Esophagus squamous epithelium (tissue), 5 donors: ENCODE data around the gene ASB14. TPM values are rescaled to one million over a fixed set of nuclear protein-coding genes. Genes with fewer than 3 reads are reported as not detected.
"Not testable (repeated sequence)": the region's sequence is repeated elsewhere in the genome, so short reads cannot be mapped to it uniquely, and the experiment has no call there.

ENCODE experiments used
- DNase-seq: peaks from one replicate; lab custom pipeline; 2025; lab: John Stamatoyannopoulos, UW
- H3K27ac ChIP-seq, 4 donors: fragments of 200-600 bp; sonication (generic); one replicate each; pipeline ENCODE4 v1.5.1; 2016 to 2019; ENCODE audit warnings: mild to moderate bottlenecking in 1 of 4
- H3K27me3 ChIP-seq, 4 donors: fragments of 200-600 bp; sonication (generic); 1 replicate in 3 of 4; 2 replicates in 1 of 4; pipeline versions ENCODE4 v1.5.1 to v1.6.0; 2017 to 2021; ENCODE audit warnings: antibody characterized with exemption in 1 of 4
- H3K36me3 ChIP-seq, 3 donors: fragments of 200-600 bp; sonication (generic); one replicate each; pipeline ENCODE4 v1.5.1; 2016 to 2019
- H3K4me1 ChIP-seq, 3 donors: fragments of 200-600 bp; sonication (generic); one replicate each; pipeline ENCODE4 v1.5.1; 2017 to 2019
- H3K4me3 ChIP-seq, 4 donors: fragments of 200-600 bp; sonication (generic); 1 replicate in 3 of 4; 2 replicates in 1 of 4; pipeline ENCODE4 v1.5.1; 2016 to 2019; ENCODE audit warnings: mild to moderate bottlenecking in 2 of 4, moderate library complexity in 1 of 4
- H3K9me3 ChIP-seq, 3 donors: fragments of 200-600 bp; sonication (generic); one replicate each; pipeline ENCODE4 v1.5.1; 2016 to 2019
- CTCF ChIP-seq, 6 experiments: fragments of 450-650 bp in 4 of 6; fragments of 200-600 bp in 2 of 6; sonication (generic) in 2 of 6; IDR thresholded peaks; one replicate each; pipeline ENCODE4 v1.5.1; 2016 to 2019; ENCODE audit warnings: antibody characterized with exemption in 6 of 6, mild to moderate bottlenecking in 4 of 6, moderate library complexity in 4 of 6
- POLR2A ChIP-seq, 4 donors: fragments of 450-650 bp; IDR thresholded peaks; one replicate each; pipeline ENCODE4 v1.6.1; 2017; ENCODE audit warnings: antibody characterized with exemption in 4 of 4, mild to moderate bottlenecking in 4 of 4, moderate library complexity in 3 of 4
- WGBS, 2 donors: methylation state at CpG; one replicate each; pipeline ENCODE4 v1.1.5; 2018; 5-methylcytosine and 5-hydroxymethylcytosine counted together
- intact Hi-C: fragments of 100-400 bp; cut with DNase I; formaldehyde crosslinking; loops from one replicate; pipeline ENCODE4 v1.15.0; 2022
- total RNA-seq, 4 donors: library from RNA; depleted of rRNA; stranded (reverse); fragments of >200 nt; gene quantifications; one replicate each; pipeline ENCODE4 v1.1.0, GENCODE V29; 2016
- donor health status: DM: yes; HTN: yes; CAD: no.

ASB14 gene
- total RNA-seq = not detected

GRCh38 chr3:57292159-57292896, at the start of gene ASB14:
Gene ASB14, minus strand, starts transcription at chr3:57292685. Its CDS starts 652 bp downstream, at chr3:57292033.
- H3K9me3 ChIP-seq = no peaks in the 10 kb centered on the region
- no peak for DNase-seq
- intact Hi-C loops = no loop called here
- TF ChIP-seq CTCF (IDR thresholded peaks at IDR 0.05) = no peak
- TF ChIP-seq POLR2A (IDR thresholded peaks at IDR 0.05) = no peak
- H3K4me3 ChIP-seq = no peak within 1 kb of the TSS
- H3K27me3 ChIP-seq = peaks cover 0 to 18% (median 0%) of the 10 kb centered on the region in 4 donors
- no peak within 1 kb of the TSS for H3K27ac ChIP-seq
- WGBS, 2 donors = 83 to 88% methylated on average over 1 of the region's 1 CpG
- H3K36me3 ChIP-seq = no peaks in the 10 kb centered on the region
- H3K4me1 ChIP-seq = no peaks in the 10 kb centered on the region

- WGBS, 2 donors = 31 to 40% methylated on average over 3 to 6 of the region's 7 CpGs
- H3K27ac ChIP-seq, H3K4me3 ChIP-seq, H3K27me3 ChIP-seq, H3K36me3 ChIP-seq, H3K9me3 ChIP-seq, H3K4me1 ChIP-seq, DNase-seq, intact Hi-C loops: not testable (repeated sequence)
These were observed 46.7 kb upstream of the ASB14 start for GRCh38 chr3:57339071-57339642.

- DNase-seq, H3K36me3 ChIP-seq, H3K9me3 ChIP-seq, intact Hi-C loops, H3K27me3 ChIP-seq, H3K4me1 ChIP-seq, H3K27ac ChIP-seq, H3K4me3 ChIP-seq: not testable (repeated sequence)
- WGBS, 2 donors = 93 to 97% methylated on average over 5 to 7 of the region's 40 CpGs
These were observed 46.0 kb upstream of the ASB14 start for GRCh38 chr3:57338272-57339070.

DNA sequence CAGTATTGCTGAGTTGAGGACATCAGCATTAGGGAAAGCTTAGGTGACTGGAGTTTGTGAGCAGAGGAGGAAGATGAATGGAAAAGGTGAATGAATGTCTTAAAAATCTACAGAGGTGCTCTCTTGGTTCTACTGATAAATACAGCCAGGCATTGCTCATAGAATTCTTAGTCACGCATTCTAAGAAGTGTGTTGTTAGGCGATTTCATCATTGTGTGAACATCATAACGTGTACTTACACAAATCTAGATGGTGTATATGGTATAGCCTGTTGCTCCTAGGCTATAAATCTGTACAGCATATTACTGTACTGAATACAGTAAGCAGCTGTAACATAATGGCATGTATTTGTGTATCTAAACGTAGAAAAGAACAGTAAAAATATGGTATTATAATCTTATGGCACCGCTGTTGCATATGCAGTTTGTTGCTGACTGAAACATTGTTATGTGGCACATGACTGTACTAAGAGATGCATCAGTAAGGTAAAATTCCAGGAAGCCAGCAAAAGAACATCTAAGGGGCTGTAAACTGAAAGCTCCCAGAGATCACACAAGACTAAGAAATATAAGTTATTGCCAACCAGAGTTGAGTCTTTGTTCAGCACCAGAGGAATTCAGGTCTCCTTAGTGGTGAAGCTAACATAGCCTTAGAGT, 42.9 kb upstream of the ASB14 start:
- no peak overlapping the region for H3K4me3 ChIP-seq
- no peak overlapping the region for H3K27ac ChIP-seq
- no peaks in the 10 kb centered on the region for H3K4me1 ChIP-seq
- intact Hi-C loops = no loop called here
- TF ChIP-seq POLR2A (IDR thresholded peaks at IDR 0.05) (no peak), CTCF (IDR thresholded peaks at IDR 0.05) (no peak)
- peaks cover 0 to 5% (median 0%) of the 10 kb centered on the region in 4 donors for H3K27me3 ChIP-seq
- H3K36me3 ChIP-seq = no peaks in the 10 kb centered on the region
- no peaks in the 10 kb centered on the region for H3K9me3 ChIP-seq
- DNase-seq = no peak
- 73 to 74% methylated on average over 5 of the region's 5 CpGs for WGBS, 2 donors

DNA sequence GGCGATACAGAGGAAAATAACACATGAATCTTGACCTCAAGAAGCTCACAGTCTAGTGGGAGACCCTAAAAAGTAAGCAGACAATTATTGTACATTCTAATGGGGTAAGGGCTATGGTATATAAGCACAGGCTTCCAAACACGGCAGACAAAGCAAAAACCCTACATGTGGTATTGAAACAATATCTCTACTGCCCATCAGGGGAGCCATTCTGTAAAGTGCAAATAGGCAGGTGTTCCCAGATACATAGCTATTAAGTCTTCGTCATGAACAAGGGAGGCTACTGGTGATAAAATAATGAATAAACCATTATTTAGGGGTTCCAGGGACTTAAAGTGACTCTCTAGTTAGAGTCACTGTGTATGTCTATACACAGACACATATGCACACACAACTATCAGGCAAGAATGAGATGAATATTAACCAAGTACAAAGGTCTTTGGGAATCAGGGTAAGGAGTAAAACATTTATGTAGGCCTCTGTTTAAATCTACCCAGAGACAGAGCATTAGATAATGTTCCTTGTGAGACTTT, 38.7 kb upstream of the ASB14 start:
- Histone ChIP-seq H3K4me3 (no peak overlapping the region), H3K27me3 (no peaks in the 10 kb centered on the region), H3K36me3 (no peaks in the 10 kb centered on the region), H3K27ac (no peak overlapping the region), H3K4me1 (no peaks in the 10 kb centered on the region), H3K9me3 (no peaks in the 10 kb centered on the region)
- WGBS, 2 donors = 82 to 88% methylated on average over 3 of the region's 3 CpGs
- DNase-seq = no peak
- no peak for TF ChIP-seq POLR2A (IDR thresholded peaks at IDR 0.05)
- no peak for TF ChIP-seq CTCF (IDR thresholded peaks at IDR 0.05)
- intact Hi-C loops = no loop called here

DNA sequence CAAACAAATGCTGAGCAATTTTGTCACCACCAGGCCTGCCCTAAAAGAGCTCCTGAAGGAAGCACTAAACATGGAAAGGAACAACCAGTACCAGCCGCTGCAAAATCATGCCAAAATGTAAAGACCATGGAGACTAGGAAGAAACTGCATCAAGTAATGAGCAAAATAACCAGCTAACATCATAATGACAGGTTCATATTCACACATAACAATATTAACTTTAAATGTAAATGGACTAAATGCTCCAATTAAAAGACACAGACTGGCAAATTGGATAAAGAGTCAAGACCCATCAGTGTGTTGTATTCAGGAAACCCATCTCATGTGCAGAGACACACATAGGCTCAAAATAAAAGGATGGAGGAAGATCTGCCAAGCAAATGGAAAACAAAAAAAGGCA, 34.0 kb upstream of the ASB14 start:
- H3K4me3 ChIP-seq, H3K9me3 ChIP-seq, H3K27me3 ChIP-seq, H3K27ac ChIP-seq, intact Hi-C loops, H3K36me3 ChIP-seq, H3K4me1 ChIP-seq, DNase-seq: not testable (repeated sequence)
- WGBS, 2 donors = 94 to 100% methylated on average over 1 of the region's 1 CpG
